ENCODE data around the gene EIF3I.

The EIF3I gene

DNA sequence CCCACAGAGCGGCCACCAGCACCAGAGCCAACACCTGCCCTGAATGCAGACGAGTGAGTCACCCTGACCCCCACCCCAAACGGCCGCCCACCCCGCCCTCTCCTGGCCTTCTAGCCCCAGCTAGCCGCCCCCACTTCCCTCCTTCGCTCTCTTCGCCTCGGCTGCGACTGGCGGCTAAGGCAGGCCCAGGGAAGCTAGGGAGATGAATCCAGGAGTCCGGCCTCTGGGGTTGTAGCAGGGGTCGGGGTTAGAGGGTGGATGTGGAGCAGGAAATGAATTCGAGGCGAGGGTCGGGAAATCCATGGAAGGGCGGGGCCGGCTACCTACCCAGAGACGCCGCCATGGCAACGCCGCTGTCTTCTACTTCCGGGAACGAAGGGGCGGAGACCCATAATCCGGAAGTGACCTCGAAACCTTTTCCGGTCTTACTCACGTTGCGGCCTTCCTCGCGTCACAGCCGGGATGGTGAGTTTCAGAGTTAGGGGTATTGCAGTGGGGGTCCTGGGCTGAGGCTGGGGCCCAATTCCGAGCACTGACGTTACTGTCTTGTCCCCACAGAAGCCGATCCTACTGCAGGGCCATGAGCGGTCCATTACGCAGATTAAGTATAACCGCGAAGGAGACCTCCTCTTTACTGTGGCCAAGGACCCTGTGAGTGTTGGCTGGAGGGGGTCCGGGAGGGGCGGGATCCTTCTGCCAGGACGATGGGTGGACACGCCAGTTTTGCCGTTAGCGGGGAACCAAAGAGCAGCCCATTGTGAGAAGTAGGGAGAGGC, at the start of gene EIF3I, which contains the start of gene TMEM234:
TSS of gene EIF3I (plus strand) at position 428 of the 776 bp plus-strand sequence. CDS start at position 463, 35 bp downstream.
TSS of gene TMEM234 (minus strand) at position 374 of the 776 bp plus-strand sequence. CDS start at position 343, 31 bp downstream.
- peak; percentile 86 for DNase-seq

DNA sequence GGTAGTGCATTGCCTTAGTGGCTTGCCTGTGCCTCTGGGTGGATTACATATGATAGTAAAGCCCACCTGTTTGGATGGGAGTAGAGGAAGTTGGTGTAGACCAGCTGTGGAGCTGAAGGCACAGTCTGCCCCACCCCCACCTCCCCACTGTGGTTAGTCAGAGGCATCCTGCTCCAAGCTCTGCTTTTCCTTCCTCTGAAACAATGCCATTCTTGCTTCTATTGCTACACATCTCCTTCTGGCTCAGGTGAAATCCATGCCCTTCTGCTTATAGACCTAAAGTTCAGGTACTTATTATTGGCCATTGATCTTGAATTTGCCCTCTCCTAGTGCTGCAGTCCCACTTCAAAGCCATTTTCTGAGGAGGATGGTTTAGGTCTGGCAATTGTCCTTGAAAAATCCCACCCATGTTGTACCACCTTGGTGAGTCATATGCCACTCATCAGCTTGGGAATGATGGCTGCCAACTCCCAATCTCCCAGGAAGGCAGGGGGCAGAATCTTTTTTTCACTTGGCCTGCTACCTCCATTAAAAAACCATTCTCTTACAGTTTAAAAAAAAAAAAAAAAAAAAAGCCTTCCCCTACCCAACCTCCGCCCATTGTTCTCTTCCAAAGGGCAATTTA, 49.5 kb upstream of the EIF3I start:
- DNase-seq: no peak

DNA sequence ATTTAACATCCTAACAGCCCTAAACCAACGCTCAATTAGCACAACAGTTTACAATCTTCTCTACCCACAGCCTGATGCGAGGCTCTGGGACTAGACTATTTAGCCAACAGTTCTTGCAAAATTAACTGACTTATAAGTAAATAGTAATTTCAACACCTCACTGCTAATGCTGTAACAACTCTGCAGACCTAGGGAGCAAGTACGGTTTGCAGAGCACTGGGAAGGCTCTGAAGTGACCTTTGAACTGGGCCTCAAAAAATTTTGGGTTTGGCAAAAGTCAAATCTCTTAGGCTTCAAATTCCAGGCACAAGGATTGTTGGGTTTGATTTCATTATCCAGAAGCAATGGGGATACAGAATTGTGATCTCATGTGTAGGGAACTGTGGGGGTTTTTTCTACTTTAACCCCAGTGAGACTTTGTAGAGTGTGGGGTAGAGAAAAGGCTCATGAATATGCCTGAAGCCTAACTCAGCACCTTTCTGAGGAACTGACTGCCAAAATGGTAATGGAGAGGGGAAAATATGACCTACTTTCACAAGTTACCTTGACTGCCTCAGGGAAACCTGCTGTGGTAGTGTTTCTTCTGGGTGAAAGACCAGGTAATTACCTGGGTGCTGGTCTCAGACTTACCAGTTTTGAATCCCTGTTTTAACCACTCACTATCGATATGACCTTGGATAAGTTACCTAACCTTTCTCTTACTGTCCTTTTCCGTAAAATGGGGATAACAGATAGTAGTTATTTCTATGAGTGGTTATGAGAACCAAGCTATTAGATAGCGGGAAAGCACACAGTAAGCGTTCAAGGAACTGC, 43.6 kb upstream of the EIF3I start:
- no peak for DNase-seq

DNA sequence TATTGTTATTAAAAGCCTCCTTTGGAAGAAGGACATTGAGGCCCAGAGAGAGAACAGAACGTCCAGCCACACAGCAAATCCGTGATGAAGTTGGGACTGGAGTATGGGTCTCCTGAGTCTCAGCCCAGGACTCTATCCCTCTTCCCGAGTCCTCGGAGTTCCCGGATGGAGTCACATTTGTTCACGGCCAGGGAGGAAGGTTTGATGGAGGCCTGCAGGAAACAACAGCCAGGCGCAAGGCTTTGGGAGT, 43.1 kb upstream of the EIF3I start:
- DNase-seq: no peak

DNA sequence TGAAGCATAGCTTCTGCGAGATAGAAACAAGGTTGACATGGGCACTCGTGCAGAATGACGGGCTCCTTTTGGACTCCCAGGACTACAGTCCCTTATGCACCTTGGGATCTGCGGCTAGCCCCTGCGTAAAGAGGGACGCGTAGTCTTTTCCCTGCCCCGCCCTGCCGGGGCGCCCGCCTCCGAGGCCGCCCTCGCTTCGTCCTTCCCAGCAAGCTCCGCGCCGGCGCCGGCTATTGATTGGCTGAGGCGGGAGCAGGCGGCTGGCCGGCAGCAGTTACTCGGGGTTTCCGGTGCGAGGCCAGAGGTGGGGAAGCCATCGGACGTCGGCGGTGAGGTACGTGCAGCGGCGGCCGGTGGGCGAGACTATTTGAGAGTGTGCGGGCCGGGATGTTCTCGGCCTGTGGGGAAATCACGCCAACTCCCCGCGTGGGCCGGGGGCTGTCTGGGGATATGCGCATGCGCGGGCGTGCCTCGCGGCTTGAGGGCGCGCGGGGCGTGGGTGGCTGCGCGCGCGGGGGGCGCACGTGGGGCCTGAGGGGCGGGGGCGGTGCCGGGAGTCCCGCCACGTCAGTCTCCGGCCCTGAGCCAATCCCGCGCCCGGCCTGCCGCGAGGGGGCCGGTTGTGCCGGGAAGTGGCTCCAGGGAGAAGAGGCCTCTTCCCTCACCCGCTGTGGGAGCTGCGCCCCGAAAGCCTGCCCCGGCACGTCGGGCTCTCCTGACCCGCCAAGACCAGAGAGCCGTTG, 42.6 kb upstream of the EIF3I start, which contains the start of gene TXLNA:
TSS of gene TXLNA (plus strand) at position 233 of the 743 bp plus-strand sequence. CDS start 671 bp downstream, outside the sequence.
- DNase-seq: peak; percentile 84

DNA sequence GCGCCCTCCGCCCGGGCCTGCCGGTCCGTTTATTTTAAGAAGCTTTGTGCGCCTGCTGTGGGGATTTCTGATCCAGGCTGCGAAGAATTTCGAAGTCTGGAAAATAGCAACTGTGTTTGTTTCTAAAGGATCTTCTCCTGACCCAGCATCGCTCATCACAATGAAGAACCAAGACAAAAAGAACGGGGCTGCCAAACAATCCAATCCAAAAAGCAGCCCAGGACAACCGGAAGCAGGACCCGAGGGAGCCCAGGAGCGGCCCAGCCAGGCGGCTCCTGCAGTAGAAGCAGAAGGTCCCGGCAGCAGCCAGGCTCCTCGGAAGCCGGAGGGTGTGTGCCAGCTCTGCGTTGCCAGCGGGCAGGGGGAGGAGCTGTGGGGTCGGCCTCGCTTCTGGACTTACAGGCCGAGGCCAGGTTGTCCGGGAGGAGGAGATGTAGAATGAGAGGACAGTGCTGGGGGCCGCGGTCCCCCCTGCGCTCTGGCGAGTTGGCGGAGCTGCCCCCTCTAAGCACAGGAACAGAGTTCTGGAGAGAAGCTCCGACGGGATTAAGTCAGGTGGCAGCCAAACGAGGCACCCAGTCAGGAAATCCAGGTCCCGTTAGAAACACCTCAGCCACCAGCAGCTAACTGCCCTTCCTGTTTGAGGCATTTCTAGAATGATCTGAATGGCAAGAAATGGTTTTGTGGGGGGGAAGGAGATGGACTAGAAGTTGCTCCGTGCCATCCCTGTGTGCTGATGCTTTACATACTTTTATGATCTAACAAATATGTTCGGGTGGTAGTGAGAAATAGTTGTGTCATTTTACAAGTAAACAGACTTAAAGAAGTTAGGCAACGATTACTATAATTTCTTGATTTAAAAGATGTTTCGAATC, 41.8 kb upstream of the EIF3I start:
- DNase-seq: peak; percentile 10

DNA sequence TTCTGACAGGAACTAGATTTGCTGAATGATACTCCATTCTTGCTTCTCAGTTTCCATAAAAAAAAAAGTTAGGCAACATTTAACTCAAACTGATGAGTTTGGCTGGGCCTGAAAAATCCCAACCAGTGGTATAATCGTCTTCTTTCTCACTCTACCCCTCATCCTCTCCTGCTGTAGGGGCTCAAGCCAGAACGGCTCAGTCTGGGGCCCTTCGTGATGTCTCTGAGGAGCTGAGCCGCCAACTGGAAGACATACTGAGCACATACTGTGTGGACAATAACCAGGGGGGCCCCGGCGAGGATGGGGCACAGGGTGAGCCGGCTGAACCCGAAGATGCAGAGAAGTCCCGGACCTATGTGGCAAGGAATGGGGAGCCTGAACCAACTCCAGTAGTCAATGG, 41.1 kb upstream of the EIF3I start:
- DNase-seq: no peak

DNA sequence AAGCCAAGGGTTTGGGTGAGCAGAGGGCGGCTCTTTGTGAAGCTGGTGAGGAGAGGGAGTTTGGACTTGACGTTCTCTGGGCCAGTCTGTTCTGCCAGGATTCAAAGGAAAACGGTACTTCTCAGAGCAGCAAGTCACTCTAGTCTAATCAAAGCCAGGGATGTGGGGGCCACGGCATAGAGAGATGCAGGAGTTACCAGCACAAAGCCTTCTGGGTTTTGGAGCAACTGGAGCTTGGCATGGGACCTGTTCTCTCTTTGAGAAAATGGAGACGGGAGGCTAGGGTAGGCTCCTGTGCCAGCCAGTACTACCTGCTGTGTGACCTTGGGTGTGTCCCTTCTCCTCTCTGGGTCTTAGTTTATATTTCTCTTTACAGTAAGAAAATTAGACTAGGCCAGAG, 40.6 kb upstream of the EIF3I start:
- no peak for DNase-seq

DNA sequence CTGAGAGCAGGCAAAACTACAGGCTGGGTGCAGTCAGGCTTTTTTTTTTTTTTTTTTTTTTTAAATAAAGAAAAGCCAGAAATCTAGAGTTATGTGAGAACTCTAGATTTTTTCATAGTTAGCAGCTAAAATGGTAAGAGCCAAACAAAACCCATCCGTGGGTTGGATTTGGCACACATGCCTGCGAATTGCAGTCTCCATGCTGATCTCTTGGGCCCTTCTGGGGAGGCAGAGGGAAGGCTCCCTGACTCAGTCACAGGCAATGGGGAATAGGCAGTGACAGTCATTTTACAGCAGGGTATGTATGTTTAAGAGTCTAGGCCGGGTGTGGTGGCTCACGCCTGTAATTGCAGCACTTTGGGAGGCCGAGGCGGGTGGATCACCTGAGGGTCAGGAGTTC, 40.1 kb upstream of the EIF3I start:
- DNase-seq: no peak

DNA sequence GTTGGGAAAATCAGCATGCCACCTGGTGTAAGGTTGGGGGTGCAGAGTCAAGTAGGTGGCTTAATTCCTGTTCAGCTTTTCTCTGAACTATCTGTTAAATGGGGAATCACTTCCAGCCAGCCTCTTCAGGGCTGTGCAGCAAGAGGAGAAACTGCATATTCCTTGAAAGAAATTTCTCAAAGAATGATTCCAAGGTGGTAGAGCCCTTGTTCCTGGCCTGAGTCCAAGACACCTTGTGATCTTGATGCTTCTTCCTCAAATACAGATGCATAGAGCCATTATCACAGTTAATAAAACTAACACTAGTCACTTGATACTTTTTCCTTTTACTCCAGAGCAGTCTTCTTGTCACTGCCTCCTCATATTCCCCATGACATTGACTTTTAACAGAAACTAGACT, 37.6 kb upstream of the EIF3I start:
- no peak for DNase-seq

DNA sequence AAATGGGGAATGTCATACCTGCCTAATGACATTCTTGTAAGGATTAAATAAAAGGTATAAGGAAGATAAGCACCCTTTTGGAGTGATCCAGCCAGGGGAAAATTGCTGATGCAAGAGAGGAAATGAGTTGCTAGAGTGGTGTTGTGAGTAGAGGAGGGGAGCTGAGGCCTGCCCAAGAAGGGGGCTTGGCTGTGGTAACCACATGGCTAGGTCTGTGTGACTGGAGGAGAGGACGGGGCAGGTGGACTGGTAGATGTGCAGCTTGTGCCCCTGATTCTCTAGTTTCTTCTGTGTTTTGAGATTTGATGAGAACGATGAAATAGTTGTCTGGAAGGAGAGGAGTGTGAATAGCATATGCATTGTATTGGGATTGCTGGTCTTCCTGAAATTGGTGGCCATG, 36.1 kb upstream of the EIF3I start:
- DNase-seq: no peak

DNA sequence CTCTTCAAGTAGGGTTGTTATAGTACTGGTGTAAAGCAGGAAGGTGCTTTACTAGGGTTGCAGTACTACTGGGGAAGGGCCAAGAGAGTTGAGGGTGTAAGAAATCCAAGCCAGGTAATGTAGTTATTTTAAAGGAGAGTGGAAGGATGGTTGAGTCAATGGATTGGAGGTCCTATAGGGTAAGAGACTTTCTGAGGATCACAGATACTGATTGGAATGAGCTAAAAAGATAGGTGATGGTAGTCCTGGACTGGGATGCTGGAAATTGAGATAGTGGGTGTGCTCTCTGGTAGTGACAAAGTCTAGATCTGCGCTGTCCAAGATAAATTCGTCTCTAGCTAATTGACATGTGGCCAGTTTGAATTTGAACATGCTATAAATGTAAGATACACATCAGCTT, 35.7 kb upstream of the EIF3I start:
- no peak for DNase-seq

DNA sequence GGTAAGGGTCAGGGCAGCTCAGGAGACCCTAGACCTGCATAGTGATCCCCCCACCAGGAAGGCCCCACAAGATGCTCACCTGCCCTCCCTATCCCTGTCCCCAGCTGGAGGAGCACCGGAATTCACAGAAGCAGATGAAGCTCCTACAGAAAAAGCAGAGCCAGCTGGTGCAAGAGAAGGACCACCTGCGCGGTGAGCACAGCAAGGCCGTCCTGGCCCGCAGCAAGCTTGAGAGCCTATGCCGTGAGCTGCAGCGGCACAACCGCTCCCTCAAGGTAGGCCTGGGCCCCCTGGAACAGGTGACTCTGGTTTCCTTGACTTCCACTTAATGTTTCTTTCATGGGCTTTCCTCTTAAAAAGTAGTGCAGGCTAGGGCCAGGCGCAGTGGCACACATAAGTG, 34.4 kb upstream of the EIF3I start:
- DNase-seq: no peak

DNA sequence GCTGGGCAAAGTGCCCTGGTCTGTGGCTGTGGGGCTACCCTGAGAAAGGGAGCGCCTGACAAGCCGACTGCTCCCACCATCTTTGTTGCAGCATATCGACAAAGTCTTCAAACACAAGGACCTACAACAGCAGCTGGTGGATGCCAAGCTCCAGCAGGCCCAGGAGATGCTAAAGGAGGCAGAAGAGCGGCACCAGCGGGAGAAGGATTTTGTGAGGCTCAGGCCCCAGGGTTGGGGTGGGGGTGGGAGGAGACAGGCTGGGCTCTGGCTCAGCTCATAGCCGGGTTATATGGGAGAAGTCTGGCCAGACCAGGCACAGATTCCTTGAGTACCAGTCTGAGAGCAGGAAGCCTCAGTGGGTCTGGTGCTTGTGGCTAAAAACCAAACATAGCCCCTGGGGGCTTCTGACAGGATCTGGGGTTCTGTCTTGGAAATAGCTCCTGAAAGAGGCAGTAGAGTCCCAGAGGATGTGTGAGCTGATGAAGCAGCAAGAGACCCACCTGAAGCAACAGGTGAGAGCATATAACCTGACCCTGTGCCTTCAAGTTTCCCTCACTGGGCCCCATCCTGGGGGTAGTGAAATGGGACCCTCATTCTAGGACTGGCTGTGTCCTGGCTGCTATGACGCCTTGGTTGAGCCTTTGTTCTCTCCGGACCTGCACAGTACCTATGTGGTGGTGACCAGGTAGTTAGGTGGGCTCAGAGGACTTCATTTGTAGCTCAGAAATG, 29.8 kb upstream of the EIF3I start:
- no peak for DNase-seq

DNA sequence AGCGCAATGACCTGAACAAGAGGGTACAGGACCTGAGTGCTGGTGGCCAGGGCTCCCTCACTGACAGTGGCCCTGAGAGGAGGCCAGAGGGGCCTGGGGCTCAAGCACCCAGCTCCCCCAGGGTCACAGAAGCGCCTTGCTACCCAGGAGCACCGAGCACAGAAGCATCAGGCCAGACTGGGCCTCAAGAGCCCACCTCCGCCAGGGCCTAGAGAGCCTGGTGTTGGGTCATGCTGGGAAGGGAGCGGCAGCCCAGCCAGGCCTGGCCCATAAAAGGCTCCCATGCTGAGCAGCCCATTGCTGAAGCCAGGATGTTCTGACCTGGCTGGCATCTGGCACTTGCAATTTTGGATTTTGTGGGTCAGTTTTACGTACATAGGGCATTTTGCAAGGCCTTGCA, 27.2 kb upstream of the EIF3I start:
- DNase-seq: no peak

DNA sequence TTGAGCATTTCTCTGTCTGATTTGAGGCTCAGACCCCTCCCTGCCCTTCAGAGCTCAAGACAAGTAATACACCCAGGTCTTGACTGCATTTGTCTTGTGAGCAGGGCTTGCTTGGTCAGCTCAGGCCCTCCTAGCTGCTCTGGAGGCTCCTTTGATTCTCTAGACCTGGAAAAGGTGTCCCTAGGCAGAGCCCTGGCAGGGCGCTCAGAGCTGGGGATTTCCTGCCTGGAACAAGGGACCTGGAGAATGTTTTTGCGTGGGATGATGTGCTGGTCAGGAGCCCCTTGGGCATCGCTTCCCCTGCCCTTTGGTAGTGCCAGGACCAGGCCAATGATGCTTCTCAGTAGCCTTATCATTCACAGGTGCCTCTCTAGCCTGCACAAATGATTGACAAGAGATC, 26.7 kb upstream of the EIF3I start:
- DNase-seq: no peak

DNA sequence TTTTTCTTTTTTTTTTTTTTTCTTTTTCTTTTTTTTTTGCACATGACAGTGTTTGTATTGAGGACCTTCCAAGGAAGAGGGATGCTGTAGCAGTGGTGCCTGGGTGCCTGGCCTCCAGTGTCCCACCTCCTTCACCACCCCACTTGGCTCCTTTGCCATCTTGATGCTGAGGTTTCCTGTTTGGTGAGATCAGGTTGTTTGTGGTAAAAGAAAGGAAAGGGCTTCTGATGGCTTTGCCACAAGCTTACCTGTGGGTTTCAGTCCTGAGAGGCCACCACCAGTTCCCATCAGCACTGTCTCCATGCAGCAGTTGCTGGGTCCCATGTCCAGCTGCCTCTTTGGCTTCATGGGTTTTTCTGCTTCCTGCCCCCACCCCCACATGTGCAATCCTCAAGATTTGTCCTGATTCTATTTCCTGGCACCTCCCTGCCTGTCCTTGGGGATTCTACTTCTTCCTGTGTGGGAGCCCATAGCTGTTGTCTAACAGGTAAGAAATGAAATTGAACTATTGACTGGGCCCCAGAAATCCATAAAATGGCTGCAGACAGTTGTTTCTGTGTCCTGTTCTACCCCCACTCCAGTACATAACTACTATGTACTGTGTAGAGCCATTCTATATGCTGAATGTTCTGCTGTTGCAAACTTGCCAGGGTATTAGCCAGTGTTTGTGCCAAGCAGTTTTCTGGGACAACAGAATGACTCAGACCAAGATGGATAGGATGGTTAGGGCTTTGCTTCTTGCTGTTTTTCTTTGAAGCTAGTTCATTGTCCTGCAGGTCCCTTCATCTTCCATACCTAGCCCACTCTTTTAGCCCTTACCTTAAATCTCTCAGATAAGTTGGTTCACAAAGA, 26.0 kb upstream of the EIF3I start:
- no peak for DNase-seq

DNA sequence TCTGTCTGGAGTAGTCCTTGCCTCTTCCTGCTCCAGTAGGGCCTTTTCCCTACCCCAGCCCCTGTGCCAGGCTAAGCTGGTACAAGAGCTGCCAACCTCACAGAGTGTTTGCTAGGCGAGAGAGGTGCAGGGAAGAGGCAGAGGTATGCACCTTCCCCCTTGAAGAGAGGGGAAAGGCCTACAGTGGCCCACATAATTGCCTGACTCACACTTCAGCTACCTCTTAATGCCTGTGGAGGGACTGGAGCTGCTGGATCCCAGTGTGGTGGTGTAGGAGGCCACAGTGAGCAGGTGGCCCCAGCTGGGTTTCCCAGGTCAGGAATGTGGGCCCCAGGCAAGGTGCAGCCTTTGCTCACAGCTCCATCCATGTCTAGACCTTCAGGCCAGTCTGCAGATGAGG, 25.1 kb upstream of the EIF3I start:
- no peak for DNase-seq

DNA sequence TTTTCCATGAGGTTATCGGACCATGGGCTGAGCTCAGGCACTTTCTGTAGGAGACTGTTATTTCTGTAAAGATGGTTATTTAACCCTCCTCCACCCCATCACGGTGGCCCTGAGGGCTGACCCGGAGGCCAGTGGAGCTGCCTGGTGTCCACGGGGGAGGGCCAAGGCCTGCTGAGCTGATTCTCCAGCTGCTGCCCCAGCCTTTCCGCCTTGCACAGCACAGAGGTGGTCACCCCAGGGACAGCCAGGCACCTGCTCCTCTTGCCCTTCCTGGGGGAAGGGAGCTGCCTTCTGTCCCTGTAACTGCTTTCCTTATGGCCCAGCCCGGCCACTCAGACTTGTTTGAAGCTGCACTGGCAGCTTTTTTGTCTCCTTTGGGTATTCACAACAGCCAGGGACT, 24.4 kb upstream of the EIF3I start:
- no peak for DNase-seq

Data from activated effector memory CD4-positive, alpha-beta T cell treated with Interleukin-2 at 50 U/mL for 16 hours (primary cell).